Measurements from ENCODE around the gene MSL3B.

DNA sequence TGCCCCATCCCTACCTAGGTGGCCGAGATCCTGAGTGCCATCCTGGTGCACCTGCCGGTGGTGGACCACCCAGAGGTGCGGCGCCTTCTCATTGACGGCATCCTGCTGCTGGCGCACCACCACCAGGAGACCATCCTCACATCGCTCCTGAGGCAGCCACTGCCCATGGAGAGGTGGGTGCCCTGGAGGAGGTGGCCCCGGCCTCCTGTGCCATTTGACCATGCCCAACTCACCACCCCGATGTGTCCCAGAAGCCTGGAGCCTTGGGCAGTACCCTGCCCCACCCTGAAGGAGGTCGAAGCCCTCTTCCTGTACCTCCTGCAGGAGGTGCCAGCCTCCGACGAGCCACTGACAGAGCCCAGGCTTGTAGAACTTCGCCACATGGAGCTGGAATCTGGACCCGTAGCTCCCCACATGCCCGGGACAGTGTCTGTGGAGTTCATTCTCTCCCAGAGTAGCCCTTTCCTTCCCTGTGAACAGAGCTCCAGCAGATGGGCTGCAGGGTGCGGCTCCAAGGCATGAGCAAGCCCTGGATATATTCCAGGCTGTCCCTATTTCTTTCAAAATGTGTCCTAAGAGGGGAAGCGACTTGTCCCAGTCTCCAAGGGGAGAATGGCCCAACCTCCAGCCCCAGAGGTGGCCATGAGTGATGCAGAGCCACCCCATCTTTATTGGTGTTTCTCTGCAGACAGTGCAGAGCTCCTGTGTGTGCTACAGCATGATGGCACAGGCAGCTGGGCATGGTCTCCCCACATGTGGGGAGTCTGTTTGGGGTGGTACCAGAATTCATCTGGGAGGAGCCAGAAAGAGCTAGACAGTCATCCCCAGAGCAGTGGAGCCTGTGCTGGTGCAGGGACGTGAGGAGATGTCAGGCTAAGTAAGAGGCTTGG lies 48.1 kb downstream of the MSL3B start:
- TF ChIP-seq POLR2A (IDR thresholded peaks at IDR 0.05; ENCODE audit: low read depth, low read length) (no peak), SPI1 (IDR thresholded peaks at IDR 0.05; ENCODE audit: low read depth, low read length) (no peak), POLR2AphosphoS5 (IDR thresholded peaks at IDR 0.05; ENCODE audit: low read depth, low read length) (no peak)

Data from GM12891 (cell line).